H9 (cell line): ENCODE results near the gene CDKAL1. TPM values are rescaled to one million over a fixed set of nuclear protein-coding genes. Genes with fewer than 3 reads are reported as not detected.

Source experiments
- DNase-seq: peaks from one replicate; pipeline ENCODE4 v3.0.0-alpha.2; 2017
- H2AFZ ChIP-seq: one replicate; pipeline ENCODE4 v1.6.1; 2013; ENCODE audit warnings: mild to moderate bottlenecking, low read length, control low read depth, moderate library complexity
- H2AK5ac ChIP-seq: 2 replicates; pipeline ENCODE4 v1.6.1; 2013; ENCODE audit warnings: low read length, control low read depth, mixed read lengths; ENCODE audit not compliant: insufficient read length
- H2BK120ac ChIP-seq: one replicate; pipeline ENCODE4 v1.6.1; 2013; ENCODE audit warnings: low read depth, mild to moderate bottlenecking, low read length, control low read depth, inconsistent platforms; ENCODE audit not compliant: poor library complexity, severe bottlenecking
- H2BK12ac ChIP-seq: 2 replicates; pipeline ENCODE4 v1.6.1; 2013; ENCODE audit warnings: low read length, control low read depth, mixed read lengths, low read depth; ENCODE audit not compliant: insufficient read length
- H2BK15ac ChIP-seq: 2 replicates; pipeline ENCODE4 v1.6.1; 2013; ENCODE audit warnings: low read depth, low read length, control low read depth
- H2BK20ac ChIP-seq: one replicate; pipeline ENCODE4 v1.6.1; 2013; ENCODE audit warnings: low read depth, mild to moderate bottlenecking, low read length, control low read depth, inconsistent platforms; ENCODE audit not compliant: poor library complexity, severe bottlenecking
- H2BK5ac ChIP-seq: 2 replicates; pipeline ENCODE4 v1.6.1; 2013; ENCODE audit warnings: low read length, control low read depth, mixed read lengths; ENCODE audit not compliant: insufficient read length
- H3K14ac ChIP-seq: 2 replicates; pipeline ENCODE4 v1.6.1; 2013; ENCODE audit warnings: low read length, control low read depth; ENCODE audit not compliant: insufficient read depth
- H3K18ac ChIP-seq: 2 replicates; pipeline ENCODE4 v1.6.1; 2013; ENCODE audit warnings: low read depth, mild to moderate bottlenecking, mixed read lengths, low read length, control low read depth; ENCODE audit not compliant: insufficient read length
- H3K23ac ChIP-seq: 2 replicates; pipeline ENCODE4 v1.6.1; 2013; ENCODE audit warnings: low read length, control low read depth, mixed read lengths, low read depth; ENCODE audit not compliant: insufficient read length
- H3K23me2 ChIP-seq: 2 replicates; pipeline ENCODE4 v1.6.1; 2013; ENCODE audit warnings: low read depth, mild to moderate bottlenecking, mixed read lengths, low read length, control low read depth; ENCODE audit not compliant: insufficient read length, poor library complexity, severe bottlenecking
- H3K27ac ChIP-seq: 2 replicates; pipeline ENCODE4 v1.5.1; 2013; ENCODE audit warnings: low read length, control low read depth, mixed read lengths, low read depth; ENCODE audit not compliant: insufficient read length
- H3K27me3 ChIP-seq: 2 replicates; pipeline ENCODE4 v1.6.1; 2013; ENCODE audit warnings: low read length, control low read depth, inconsistent platforms; ENCODE audit not compliant: insufficient read depth
- H3K4ac ChIP-seq: 2 replicates; pipeline ENCODE4 v1.6.1; 2013; ENCODE audit warnings: low read depth, mild to moderate bottlenecking, control low read depth, inconsistent platforms, low read length, moderate library complexity
- H3K4me1 ChIP-seq: 2 replicates; pipeline ENCODE4 v1.6.1; 2013; ENCODE audit warnings: low read length, control low read depth, inconsistent platforms; ENCODE audit not compliant: insufficient read depth
- H3K4me2 ChIP-seq: 2 replicates; pipeline ENCODE4 v1.6.1; 2013; ENCODE audit warnings: low read length, control low read depth, mixed read lengths; ENCODE audit not compliant: insufficient read length, insufficient read depth
- H3K56ac ChIP-seq: 2 replicates; pipeline ENCODE4 v1.6.1; 2013; ENCODE audit warnings: low read depth, mild to moderate bottlenecking, mixed read lengths, low read length, control low read depth; ENCODE audit not compliant: insufficient read length
- H3K79me1 ChIP-seq: 2 replicates; pipeline ENCODE4 v1.6.1; 2013; ENCODE audit warnings: low read depth, mild to moderate bottlenecking, moderate library complexity, low read length, control low read depth, inconsistent platforms; ENCODE audit not compliant: insufficient read depth, poor library complexity, severe bottlenecking
- H3K79me2 ChIP-seq: 2 replicates; pipeline ENCODE4 v1.6.1; 2013; ENCODE audit warnings: low read length, control low read depth, inconsistent platforms; ENCODE audit not compliant: insufficient read depth
- H3K9ac ChIP-seq: 2 replicates; pipeline ENCODE4 v1.6.1; 2013; ENCODE audit warnings: low read length, control low read depth, mixed read lengths; ENCODE audit not compliant: insufficient read length; ENCODE audit errors: extremely low read depth
- H3K9me3 ChIP-seq: one replicate; pipeline ENCODE4 v1.6.1; 2013; ENCODE audit warnings: low read depth, low read length, inconsistent platforms; ENCODE audit not compliant: control insufficient read depth
- H3T11ph ChIP-seq: one replicate; pipeline ENCODE4 v1.6.1; 2013; ENCODE audit warnings: mild to moderate bottlenecking, low read length, control low read depth, inconsistent platforms
- H4K20me1 ChIP-seq: one replicate; pipeline ENCODE4 v1.6.1; 2013; ENCODE audit not compliant: control insufficient read depth, insufficient read length, insufficient read depth
- H4K5ac ChIP-seq: 2 replicates; pipeline ENCODE4 v1.6.1; 2013; ENCODE audit warnings: low read depth, mild to moderate bottlenecking, mixed read lengths, low read length, control low read depth; ENCODE audit not compliant: insufficient read length
- H4K8ac ChIP-seq: replicated peaks from 2 replicates; pipeline ENCODE4 v1.6.1; 2013; ENCODE audit warnings: low read length, control low read depth, mixed read lengths, low read depth; ENCODE audit not compliant: insufficient read length
- H4K91ac ChIP-seq: 2 replicates; pipeline ENCODE4 v1.6.1; 2013; ENCODE audit warnings: low read depth, mild to moderate bottlenecking, moderate library complexity, mixed read lengths, low read length, control low read depth; ENCODE audit not compliant: insufficient read length
- H3K27ac Mint-ChIP-seq, 3 experiments: 2 replicates in 2 of 3; 3 replicates in 1 of 3; pipeline ENCODE4 v1.8.0; 2020 to 2021; ENCODE audit warnings: mixed read lengths in 3 of 3, mild to moderate bottlenecking in 1 of 3, moderate library complexity in 1 of 3
- H3K27me3 Mint-ChIP-seq: 2 replicates; pipeline ENCODE4 v1.8.0; 2021; ENCODE audit warnings: low read depth, mild to moderate bottlenecking, moderate library complexity, mixed read lengths
- H3K36me3 Mint-ChIP-seq, 3 experiments: 2 replicates in 2 of 3; 3 replicates in 1 of 3; pipeline ENCODE4 v1.8.0; 2020 to 2021; ENCODE audit warnings: low read depth in 3 of 3, mixed read lengths in 3 of 3; ENCODE audit not compliant: insufficient read depth in 1 of 3
- H3K4me1 Mint-ChIP-seq, 2 experiments: 2 replicates each; pipeline ENCODE4 v1.8.0; 2020; ENCODE audit warnings: mixed read lengths in 2 of 2
- H3K4me3 Mint-ChIP-seq, 2 experiments: 2 replicates in 1 of 2; 3 replicates in 1 of 2; pipeline ENCODE4 v1.8.0; 2020 to 2021; ENCODE audit warnings: mild to moderate bottlenecking in 2 of 2, mixed read lengths in 2 of 2, moderate library complexity in 1 of 2
- H3K9me3 Mint-ChIP-seq, 2 experiments: 2 replicates in 1 of 2; 3 replicates in 1 of 2; pipeline ENCODE4 v1.8.0; 2020; ENCODE audit warnings: mild to moderate bottlenecking in 2 of 2, mixed read lengths in 2 of 2, moderate library complexity in 1 of 2
- CTCF ChIP-seq: fragments of 200-600 bp; sonication (generic); conservative IDR thresholded peaks from 3 replicates; pipeline ENCODE4 v1.8.0; 2021; ENCODE audit warnings: antibody characterized with exemption, mild to moderate bottlenecking
- WGBS: extraction: QIAGEN DNeasy Blood & Tissue Kit; methylation state at CpG from one replicate; pipeline ENCODE4 v1.1.7; 2013; ENCODE audit warnings: missing lambda C conversion rate, low lambda C conversion rate, mixed read lengths; ENCODE audit not compliant: insufficient read length; ENCODE audit errors: extremely low coverage; 5-methylcytosine and 5-hydroxymethylcytosine counted together
- total RNA-seq: library from RNA; stranded (reverse); gene quantifications from 2 replicates; pipeline ENCODE4 v1.2.1, GENCODE V29; 2021

CDKAL1 gene
- total RNA-seq, 1 experiment from 2014 or later = 23.0 TPM

- Histone ChIP-seq H3K56ac (no peak overlapping the region), H3K9ac (no peak overlapping the region), H4K8ac (no peak overlapping the region), H3T11ph (no peak overlapping the region), H3K27ac (no peak overlapping the region), H3K23me2 (no peaks in the 10 kb centered on the region), H3K14ac (no peak overlapping the region), H4K5ac (no peak overlapping the region), H2BK15ac (no peak overlapping the region), H3K79me2 (no peaks in the 10 kb centered on the region), H3K18ac (no peak overlapping the region), H4K91ac (no peak overlapping the region), H3K9me3 (no peaks in the 10 kb centered on the region), H3K4me2 (no peak overlapping the region), H2BK20ac (no peak overlapping the region), H2BK120ac (no peak overlapping the region), H2AFZ (no peak overlapping the region), H3K23ac (no peak overlapping the region), H2BK12ac (no peak overlapping the region), H2BK5ac (no peak overlapping the region), H3K4ac (no peak overlapping the region), H4K20me1 (no peaks in the 10 kb centered on the region), H2AK5ac (no peak overlapping the region), H3K4me1 (peaks cover 4% of the 10 kb centered on the region), H3K27me3 (no peaks in the 10 kb centered on the region), H3K79me1 (no peaks in the 10 kb centered on the region)
- no peak overlapping the region for H3K4me3 Mint-ChIP-seq
- no CpG with 5 or more reads among the region's 4 CpGs for WGBS
- no peak for TF ChIP-seq CTCF
- no peaks in the 10 kb centered on the region for H3K36me3 Mint-ChIP-seq
- no peaks in the 10 kb centered on the region for H3K9me3 Mint-ChIP-seq
- DNase-seq = no peak
- peaks cover 36 to 49% of the 10 kb centered on the region in 2 experiments for H3K4me1 Mint-ChIP-seq
- H3K27ac Mint-ChIP-seq = no peak overlapping the region
- no peaks in the 10 kb centered on the region for H3K27me3 Mint-ChIP-seq
Observed at GRCh38 chr6:20699402-20699801, 165.1 kb downstream of the CDKAL1 start.
